HG03095 (cell line): ENCODE data around the gene TPRG1.
A peak's percentile ranks its signal among the peaks of the same experiment; 100 is the strongest.

Experiments used
- ATAC-seq: cut with Tn5 transposase; IDR thresholded peaks from one replicate; pipeline ENCODE4 v1.9.1; 2021; ENCODE audit warnings: moderate library complexity; ENCODE audit not compliant: unreplicated experiment

The TPRG1 gene, protein sequence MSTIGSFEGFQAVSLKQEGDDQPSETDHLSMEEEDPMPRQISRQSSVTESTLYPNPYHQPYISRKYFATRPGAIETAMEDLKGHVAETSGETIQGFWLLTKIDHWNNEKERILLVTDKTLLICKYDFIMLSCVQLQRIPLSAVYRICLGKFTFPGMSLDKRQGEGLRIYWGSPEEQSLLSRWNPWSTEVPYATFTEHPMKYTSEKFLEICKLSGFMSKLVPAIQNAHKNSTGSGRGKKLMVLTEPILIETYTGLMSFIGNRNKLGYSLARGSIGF

GRCh38 chr3:189171707-189172106 lies at the start of gene TPRG1:
TPRG1 (plus strand) TSS chr3:189171971; CDS start chr3:189207385, 35,414 bp downstream.
- ATAC-seq: no peak

DNA sequence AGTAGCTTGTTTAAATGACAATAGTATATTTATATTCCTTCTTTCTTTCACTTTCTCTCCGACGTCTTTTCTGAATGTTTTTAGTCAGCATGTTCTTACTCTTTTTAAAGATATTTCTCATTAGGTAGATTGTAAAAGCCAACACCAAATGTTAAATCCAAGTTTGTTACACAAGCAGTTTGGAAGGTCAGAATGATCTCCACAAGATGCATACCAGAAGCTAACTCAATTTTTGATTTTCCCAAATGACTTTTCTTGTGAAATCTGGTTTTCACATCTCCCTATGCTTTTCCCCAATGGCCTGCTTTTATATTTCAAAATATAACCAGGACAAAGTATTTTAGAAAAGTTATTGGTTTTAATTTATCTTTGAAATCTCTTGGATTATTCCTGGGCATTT lies 49.7 kb upstream of the TPRG1 start:
- ATAC-seq: no peak

DNA sequence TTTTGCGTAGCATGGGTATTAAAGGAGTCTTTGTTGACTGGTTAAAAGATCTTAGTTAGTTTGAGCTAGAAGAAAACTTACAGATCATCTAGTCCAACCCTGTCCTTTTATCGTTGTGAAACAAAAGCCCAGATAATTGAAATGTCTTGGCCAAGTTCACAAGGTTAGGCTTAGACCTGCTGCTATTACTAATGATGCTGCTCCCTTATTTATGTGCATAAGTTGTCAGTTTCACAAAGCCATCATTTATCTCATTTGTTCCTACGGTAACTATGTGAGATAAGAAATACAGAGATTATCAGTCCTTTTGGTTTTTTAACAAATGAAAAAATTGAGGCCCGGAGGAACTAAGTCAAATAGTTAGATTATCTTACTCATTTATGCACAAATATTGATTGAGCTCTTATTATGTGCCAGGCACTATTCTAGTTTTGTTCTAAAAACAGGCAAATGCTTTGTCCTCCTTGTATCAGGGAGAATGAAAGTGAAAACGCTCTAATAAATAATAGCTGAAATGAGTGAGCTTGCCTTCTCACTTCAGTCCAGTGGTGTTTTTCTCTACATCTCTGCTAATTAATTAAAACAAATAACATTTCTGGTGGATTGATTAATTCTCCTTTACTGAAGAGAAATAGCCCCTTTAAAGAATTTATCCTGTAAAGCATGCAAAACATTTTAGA lies 49.1 kb upstream of the TPRG1 start:
- ATAC-seq: no peak

DNA sequence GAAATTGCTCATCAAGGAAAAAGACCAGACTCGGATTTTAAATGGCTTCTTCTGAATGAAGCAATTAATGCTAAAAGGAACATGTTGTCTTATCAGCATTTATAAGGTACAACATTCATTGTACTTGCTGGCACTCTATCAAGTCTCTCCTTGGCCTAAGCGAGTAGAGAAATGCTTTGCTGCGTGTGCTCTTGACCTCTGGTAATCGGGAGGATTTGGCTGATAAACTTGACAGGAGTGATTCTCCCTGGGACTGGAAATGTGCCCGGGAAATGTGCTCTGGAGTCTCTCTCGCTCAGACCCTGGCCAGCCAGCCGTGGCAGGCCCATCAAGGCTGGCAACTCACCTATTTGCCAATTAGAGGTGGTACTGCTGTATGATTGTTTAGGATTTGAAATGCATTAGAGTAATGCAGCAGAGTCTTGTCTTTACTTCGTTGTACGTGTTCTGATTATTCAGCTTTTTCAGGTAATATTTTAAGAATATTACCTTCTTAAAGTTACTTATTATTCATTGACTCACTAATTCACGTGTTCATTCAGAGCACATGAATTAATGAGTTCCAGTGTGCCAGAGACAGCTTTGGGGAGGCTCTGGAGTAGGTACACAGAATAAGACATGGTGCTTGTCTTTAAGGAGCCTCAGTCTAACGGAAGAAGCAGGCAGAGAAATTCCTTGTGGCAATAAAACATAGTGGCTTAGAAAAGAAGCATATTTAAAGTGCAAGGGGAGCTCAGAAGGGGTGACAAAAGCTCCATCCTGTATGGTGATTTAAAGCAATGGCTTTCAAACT lies 48.0 kb upstream of the TPRG1 start:
- no peak for ATAC-seq

GRCh38 chr3:189132231-189132671 lies 39.5 kb upstream of the TPRG1 start:
- ATAC-seq: peak; percentile 86

GRCh38 chr3:189132839-189133238 lies 38.9 kb upstream of the TPRG1 start:
- ATAC-seq: no peak

- no peak for ATAC-seq
These were observed 38.0 kb upstream of the TPRG1 start for GRCh38 chr3:189133768-189134167.

GRCh38 chr3:189137416-189137815 lies 34.4 kb upstream of the TPRG1 start:
- ATAC-seq: no peak

DNA sequence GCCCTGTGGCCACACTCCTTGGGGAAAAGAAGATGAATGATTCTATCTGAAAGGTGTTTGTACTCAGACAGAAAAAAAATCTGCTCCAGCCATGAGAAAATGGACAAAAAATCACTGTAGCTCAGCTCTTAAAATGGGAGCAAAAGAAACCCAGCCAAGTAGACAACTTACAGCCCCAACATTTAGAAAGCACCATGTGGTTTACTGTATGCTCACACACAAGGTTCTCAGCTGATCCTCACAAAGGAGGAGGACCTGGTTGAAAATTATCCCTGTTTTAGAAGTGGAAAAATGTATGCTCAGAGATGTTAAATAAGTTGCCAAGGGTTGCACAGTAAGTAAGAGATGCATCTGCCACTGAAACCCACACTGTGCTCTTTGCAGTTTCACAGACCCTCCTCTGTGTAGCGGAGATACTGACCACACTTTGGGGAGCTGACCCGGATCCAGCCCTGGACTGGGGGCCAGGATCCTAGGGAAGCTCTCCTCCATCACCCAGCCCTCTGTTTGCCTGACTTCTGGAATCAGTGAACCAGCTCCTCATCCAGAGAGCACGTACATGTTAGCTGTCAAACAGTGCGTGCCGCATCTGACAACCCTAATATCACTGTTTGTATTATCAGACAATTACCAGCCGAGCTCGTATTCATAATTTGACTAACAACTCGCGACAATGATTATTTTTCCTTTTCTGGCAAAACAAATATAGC lies 32.7 kb upstream of the TPRG1 start:
- no peak for ATAC-seq

GRCh38 chr3:189139611-189139940 lies 32.2 kb upstream of the TPRG1 start:
- no peak for ATAC-seq

DNA sequence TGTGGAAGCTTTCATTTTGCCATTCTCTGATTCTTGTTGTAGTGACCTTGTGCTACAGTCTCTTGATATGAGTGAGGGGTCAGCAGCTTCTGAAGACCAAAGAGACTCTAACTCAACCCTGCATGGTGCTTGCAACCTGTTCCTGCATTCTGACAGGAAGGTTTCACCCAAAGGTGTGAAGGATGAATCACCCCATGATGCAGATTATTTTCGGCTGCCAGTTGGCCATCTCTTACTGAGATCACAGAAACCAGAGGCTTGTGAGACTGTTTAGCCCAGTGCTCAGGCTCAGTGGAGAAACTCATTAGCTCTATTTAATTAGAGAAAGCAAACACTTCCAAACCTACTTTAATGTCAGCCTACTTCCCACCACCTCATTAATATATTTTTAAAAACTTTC lies 29.2 kb upstream of the TPRG1 start:
- no peak for ATAC-seq

DNA sequence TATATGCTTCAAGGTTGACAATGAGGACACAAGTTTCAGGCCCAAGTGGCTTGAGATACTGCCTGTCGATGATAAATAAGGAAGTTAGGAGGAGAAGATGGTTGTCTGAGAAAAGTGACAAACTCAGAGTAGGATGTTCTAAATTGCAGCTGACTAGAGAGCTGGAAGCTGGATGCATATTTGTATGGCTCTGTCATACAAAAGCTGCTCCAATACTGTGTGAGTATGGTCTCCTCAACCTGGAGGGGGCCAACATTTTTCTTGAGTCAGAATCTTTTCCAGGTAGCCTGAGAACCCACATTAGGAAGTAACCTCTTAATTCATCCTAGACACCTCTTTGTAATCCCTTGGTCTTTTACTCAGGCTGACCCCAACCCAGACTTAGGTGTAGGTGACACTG lies 28.4 kb upstream of the TPRG1 start:
- no peak for ATAC-seq

GRCh38 chr3:189143771-189144170 lies 28.0 kb upstream of the TPRG1 start:
- no peak for ATAC-seq

- no peak for ATAC-seq
These were observed 27.1 kb upstream of the TPRG1 start for GRCh38 chr3:189144645-189145044.

DNA sequence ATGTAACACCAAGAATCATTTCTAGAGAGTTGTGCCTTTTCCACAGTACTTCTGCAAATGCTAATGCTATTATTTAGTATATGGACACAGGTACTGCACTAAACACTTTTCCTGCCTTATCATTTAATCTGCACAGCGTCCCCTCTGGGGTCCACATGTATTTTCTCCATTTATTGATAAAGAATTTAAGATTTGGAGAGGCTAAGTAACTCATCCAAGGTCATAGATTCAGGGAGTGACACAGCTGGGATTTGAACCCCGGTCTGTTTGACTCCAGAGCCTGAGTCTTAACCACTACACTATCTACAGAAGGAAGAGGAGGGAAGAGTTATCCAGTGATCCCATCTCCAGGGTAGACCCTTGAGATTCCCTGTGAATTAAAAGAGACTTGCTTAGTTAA lies 24.9 kb upstream of the TPRG1 start:
- no peak for ATAC-seq

- no peak for ATAC-seq
These were observed 23.7 kb upstream of the TPRG1 start for GRCh38 chr3:189148081-189148507.

GRCh38 chr3:189149203-189149602 lies 22.6 kb upstream of the TPRG1 start:
- no peak for ATAC-seq

DNA sequence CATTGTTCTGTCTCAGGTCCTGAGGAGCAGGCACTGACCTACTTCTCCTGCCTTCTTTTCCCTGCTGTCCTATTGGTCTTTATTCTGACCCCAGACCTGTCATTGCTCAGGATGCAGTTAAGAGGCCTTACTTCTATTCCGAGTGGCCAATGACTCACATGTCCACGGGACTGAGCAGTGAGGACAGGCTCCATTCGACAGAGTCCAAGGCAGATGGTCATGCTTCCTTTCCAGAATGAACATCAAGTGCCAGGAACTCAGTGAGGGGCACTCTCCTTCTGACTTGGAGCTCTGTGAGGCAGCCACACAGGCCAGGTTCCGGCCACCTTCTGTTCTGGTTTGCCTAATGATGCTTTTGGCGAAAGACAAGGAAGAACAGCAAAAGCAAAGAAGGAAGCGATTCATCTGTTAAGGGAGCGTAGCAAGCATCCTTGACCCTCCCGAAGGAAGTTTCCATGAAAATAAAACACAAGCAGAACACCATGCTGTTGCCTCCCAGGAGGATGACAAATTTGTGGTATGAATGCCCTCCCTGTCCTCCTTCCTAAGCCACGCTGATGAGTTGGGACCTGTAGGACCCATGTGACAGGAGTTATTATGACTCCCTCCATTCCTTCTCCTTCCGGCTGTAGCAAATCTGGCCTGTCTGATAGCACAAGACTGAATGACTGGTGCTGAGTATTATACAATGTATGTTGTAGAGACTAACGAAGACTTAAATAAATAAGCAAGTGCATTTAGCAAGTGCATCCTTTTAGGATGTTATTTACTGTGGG lies 14.4 kb upstream of the TPRG1 start:
- ATAC-seq: no peak

DNA sequence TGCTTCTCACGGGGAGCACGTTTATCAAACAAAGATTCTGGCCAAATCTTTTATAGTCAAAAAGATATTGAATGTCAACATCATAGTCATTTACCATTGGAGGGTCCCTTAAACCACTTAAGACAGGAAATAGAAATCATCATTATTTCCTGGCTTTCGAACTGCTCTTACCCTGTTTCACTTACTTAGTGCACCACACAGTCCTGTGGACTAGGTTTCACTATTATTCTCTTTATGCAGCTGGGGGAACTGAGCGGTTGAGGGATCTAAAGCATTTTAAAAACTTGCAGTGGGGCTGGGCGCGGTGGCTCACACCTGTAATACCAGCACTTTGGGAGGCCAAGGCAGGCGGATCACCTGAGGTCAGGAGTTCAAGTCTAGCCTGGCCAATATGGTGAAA lies 13.7 kb upstream of the TPRG1 start:
- no peak for ATAC-seq

- no peak for ATAC-seq
These were observed 11.1 kb upstream of the TPRG1 start for GRCh38 chr3:189160519-189161309.
